ENCODE data around the gene UQCC2.

DNA sequence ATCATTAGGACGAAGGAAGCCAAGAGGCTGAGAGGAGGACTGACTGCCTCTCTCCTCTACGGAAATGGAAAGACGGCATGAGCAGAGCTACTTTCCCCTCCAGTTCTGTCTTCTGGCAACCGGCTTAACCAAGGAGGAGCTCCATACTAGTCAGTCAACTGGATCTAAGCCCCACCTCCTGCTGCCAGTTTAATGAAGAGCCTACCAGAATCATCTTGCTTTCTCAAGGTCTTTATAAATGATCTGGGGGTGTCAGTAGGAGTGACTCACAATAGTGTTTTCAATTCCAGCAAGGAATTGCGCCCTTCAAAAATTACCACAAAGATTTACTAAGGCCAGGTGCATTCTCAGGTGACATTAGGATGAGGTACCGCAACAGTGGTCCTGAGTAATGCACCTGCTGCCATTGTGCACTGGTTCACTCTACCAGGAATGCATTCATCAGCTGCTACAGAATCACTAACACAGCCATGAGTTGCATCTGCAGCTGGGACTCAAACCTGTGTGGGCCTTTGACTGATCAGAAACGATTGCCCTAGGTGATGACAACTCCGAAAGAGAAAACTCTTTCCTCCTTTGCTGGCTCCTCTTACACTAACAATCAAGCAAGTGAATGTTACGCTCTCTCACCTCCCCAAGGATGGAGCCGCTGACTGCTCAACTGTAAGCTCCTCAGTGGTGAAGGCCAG, 2.8 kb downstream of the UQCC2 start:
- TF ChIP-seq POLR2AphosphoS5 (IDR thresholded peaks at IDR 0.05; ENCODE audit: low read depth, low read length) (no peak), MXI1 (IDR thresholded peaks at IDR 0.05; ENCODE audit: low read depth, low read length) (no peak), NRF1 (IDR thresholded peaks at IDR 0.05; ENCODE audit: low read depth, low read length) (no peak)

Data from SK-N-SH (cell line).